ENCODE data around the gene NFAT5.
"Not testable (repeated sequence)": the region's sequence is repeated elsewhere in the genome, so short reads cannot be mapped to it uniquely, and the experiment has no call there.

The NFAT5 gene

DNA sequence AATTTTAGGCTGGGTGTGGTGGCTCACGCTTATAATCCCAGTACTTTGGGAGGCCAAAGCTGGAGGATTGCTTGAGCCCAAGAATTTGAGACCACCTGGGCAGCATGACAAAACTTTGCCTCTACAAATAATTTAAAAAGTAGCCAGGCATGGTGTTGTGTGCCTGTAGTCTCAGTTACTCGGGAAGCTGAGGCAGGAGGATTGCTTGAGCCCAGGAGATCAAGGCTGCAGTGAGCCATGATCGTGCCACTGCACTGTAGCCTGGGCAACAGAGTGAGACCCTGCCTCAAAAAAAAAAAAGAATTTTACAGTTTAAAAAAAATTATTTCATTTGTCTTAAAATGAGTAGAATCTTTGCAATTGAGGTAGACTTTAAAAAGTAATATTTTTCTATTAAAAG is 78.2 kb downstream of the NFAT5 start:
- DNase-seq: not testable (repeated sequence)

DNA sequence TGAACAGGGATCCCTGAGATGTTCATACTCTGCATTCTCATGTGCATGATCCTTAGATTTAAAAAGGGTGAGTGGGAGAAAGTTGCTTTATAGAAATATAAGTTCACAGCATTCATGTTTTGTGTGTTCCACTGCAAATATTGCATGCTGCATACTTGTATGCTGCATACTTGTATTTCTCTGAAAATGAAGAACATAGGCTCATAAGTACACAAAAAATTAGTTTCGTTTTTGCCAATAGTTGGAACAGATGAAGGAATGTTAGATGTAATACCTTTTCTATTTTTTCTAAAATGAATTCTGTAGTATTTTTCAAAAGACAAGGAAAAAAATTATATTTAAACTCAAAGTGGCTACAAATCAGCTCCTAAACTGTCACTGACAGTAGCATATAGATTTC is 79.0 kb downstream of the NFAT5 start:
- no peak for DNase-seq

DNA sequence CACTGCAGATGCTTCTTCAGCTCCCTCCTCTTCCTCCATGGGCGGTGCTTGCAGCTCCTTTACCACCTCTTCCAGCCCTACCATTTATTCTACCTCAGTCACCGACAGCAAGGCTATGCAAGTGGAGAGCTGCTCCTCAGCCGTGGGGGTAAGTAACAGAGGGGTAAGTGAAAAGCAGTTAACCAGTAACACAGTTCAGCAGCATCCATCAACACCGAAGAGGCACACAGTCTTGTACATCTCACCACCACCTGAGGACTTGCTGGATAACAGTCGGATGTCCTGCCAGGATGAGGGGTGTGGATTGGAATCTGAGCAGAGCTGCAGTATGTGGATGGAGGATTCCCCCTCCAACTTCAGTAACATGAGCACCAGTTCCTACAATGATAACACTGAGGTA is 81.3 kb downstream of the NFAT5 start:
- DNase-seq: no peak

DNA sequence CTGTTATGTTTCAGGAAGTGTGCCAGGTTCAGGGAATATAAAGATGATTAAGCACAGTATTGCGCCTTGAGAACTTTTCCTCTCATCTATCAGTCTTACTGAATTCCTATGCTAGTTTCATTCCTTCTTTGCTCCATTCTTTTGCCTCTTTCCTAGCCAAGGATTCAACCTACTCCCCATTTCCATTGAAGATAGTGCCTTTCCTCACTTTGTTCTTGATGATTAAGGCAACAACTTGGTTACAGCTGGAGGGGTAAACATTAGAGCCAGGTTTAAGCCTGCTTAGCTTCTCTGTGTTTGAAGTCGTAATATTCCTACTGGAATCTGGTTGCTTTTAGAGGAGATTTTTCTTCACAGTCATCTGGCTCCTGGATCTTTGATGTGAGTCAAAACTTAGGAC is 85.5 kb downstream of the NFAT5 start:
- no peak for DNase-seq

DNA sequence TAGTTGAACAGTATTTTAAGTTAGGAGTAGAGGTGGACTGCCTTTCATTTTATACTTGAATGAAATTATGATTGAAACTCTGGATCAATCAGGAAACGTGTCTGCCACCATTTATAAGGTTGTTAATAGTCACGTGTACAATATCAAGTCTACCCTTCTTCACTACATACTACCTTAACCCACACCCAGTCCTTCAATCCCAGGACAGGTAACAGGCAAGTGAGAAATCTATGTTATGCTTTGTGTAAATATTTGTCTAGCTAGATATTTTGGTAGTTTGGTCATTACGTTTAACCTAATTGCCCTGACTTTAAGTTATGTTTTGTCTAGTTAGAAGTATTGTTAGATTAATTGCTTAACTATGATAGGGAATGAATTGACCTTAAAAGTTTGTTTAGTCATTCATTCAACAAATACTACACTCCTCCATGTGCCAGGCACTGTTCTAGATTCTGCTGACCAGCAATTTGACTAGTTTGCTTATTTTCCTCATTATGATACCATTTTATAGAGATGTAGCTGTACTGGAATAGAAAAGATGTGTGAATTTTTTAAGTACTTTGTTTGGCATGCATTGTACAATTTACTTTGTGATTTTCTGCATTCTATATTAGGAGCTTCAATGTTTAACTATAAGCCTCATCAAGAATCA is 88.6 kb downstream of the NFAT5 start:
- no peak for DNase-seq

DNA sequence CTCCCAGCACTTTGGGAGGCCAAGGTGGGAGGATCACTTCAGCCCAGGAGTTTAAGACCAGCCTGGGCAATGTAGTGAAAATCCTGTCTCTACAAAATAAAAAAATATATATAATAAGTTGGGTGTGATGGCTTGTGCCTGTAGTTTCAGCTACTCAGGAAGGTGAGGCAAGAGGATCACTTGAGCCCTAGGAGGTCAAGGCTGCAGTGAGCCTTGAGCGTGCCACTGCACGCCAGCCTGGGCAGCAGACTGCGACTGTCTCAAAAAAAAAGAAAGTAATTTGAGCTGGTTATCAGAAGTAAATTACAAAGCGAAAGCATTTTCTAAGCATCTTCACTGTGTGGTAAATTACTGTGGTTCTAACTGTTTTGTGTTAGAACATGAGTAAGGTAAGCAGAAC is 94.4 kb downstream of the NFAT5 start:
- no peak for DNase-seq

DNA sequence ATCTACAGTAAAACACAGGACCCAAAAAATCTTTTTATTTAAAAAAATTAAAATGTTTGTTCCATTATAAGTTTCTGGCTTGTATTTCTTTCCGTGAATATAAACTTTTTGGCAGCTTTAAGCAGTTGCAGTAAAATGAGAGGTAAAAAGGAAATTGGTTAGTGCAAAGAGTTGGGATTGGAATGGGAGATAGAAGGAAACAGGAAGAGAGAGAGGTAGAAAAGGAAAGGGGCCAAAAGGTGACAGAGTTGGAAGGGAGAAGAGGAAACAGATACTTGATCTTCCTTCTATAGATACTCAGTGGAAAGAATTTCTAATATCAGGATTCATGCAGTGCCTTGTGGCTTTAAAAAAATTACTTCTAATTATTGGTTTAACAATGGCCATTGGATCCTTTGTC is 97.1 kb downstream of the NFAT5 start:
- no peak for DNase-seq

DNA sequence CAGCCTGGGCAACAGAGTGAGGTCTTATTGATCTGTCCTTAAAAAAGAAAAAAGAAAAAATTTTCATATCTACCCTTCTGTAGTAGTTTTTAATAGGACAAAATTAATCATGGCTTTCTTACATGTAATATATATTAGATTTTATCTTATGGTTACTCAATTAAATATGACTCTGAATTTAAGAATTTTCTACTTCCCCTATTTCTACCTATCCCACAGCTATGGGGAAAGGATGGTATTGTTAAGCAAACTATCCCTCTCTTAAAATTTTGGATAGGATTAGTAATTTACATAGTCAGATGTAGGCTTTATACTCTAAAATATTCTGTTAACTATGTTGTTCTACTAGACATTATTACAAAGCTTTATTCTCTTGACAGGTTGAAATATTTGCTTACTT is 98.1 kb downstream of the NFAT5 start:
- no peak for DNase-seq

DNA sequence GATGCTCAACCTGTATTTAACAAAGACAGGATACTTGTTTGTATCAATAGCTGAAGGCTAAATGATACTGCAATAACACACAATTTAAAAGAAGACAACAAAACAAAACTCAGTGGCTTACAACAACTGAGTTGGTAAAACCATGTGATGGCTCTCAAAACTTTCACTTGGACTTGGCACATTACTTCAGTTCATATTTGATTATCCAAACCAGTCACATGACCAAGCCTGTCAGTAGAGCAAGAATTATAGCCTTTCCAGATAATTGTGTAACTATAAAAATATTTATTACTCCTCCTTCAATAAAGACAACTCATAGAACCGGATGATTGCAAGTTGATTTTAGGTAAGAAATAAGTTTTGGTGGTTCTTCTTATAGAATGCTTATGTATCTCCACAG is 103.8 kb downstream of the NFAT5 start:
- no peak for DNase-seq

DNA sequence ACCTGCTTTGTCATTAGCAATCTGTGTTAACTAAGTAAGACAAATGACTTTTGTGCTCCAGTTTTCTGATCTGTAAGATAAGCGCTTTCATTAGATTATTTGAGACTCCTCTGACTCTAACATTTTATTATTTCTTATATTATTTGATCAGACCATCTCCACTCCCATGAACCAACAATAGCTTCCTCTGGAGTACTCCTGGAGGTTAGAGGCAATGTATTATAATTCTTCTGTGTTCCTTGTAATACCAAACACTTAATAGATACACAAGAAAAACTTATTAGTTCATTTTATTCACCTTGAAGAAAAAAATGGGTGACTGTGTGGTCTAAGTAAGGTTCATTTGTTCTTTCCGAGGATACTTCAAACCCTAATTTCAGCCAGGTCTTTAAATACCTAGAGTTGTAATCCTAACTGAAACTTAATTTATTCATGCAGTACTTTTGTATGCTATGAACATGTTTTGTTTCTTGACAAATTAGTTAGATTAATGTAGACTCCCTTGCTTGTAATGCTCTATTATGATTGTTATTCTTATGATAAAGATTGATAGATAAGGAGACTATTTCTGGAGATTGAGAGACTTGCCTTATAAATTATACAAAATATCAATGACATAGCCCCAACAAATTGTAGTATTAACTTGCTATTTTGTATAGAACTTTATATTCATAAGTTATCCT is 106.7 kb downstream of the NFAT5 start:
- no peak for DNase-seq

DNA sequence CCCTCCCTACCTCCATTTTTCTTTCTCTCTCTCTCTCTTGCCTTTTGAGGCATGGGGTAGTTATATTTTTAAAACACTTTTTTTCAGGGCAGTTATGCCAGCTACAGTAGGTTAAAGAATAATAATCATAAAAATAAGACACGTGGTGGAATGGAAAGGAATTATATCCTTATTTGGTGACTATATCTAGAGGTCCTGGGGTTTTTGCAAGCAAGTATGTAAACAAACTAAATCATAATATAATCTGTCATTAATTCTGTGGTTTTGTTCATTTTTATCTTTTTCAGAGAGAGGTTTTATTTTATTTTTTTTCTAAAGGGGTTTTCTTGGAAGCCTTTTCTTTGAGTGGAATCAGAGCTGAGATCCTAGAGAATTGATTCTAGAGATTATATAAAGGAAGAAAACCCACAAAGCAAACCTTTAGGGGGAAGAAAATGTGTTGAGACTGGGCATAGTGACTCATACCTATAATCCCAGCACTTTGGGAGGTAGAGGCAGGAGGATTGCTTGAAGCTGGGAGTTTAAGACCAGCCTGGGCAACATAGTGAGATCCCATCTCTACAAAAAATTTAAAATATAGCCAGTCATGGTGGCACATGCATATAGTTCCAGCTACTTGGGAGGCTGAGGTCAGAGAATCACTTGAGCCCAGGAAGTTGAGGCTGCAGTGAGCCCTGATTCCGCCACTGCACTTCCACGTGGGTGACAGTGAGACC is 107.4 kb downstream of the NFAT5 start:
- DNase-seq: no peak

DNA sequence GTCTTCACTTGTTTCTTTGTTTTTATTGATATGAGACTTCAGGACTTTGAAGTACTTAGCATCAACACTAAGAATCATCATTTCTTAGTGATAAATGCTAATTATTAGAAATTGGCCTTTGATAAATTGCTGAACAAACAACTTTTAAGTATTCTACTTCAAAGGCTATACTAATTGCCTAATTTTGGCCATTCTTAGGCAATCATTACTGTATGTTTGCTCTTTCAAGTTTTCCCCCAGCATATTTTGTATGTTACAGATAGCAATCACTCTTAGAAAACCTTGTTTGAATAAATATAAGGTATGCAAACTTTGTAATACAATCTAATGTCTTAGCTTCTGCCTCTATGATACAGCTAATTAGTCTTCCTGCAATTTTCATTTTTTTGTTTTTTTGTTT is 114.6 kb downstream of the NFAT5 start:
- no peak for DNase-seq

DNA sequence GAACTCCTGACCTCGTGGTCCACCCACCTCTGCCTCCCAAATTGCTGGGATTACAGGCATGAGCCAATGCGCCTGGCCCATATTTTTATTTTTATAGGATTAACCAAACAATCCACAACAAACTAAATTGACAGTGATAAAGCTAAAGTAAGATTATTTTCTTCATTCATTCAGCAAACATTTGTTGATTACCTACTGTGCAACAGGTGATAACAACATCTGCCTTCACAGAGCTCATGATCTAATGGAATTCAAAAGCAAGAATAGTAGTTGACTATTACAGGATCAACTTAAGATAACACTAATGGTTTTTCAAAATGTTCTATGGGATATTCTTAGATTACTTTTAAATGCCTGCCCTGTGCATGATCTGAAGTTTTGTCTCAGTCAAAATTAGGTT is 122.8 kb downstream of the NFAT5 start:
- DNase-seq: no peak

DNA sequence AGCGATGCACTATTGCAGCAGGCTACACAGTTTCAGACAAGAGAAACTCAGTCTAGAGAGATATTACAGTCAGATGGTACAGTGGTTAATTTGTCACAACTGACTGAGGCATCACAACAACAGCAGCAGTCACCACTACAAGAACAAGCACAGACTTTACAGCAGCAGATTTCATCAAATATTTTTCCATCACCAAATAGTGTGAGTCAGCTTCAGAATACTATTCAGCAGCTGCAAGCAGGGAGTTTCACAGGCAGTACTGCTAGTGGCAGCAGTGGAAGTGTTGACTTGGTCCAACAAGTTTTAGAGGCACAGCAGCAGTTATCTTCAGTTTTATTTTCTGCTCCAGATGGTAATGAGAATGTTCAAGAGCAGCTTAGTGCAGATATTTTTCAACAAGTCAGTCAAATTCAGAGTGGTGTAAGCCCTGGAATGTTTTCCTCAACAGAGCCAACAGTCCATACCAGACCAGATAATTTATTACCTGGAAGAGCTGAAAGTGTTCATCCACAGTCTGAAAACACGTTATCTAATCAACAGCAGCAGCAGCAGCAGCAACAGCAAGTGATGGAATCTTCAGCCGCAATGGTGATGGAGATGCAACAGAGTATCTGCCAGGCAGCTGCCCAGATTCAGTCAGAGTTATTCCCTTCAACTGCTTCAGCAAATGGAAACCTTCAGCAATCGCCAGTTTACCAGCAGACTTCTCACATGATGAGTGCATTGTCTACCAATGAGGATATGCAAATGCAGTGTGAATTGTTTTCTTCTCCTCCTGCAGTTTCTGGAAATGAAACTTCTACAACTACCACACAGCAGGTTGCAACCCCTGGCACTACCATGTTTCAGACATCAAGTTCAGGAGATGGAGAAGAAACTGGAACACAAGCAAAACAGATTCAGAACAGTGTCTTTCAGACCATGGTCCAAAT is 126.5 kb downstream of the NFAT5 start:
- no peak for DNase-seq

DNA sequence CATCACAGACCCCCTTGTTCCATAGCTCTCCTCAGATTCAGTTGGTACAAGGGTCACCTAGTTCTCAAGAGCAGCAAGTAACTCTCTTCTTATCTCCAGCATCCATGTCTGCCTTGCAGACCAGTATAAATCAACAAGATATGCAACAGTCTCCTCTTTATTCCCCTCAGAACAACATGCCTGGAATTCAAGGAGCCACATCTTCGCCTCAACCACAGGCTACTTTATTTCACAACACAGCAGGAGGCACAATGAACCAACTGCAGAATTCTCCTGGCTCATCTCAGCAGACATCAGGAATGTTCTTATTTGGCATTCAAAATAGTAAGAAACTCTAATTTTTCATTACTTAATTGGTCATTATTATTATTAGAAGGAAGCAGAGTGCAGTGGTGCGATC is 128.2 kb downstream of the NFAT5 start:
- no peak for DNase-seq

DNA sequence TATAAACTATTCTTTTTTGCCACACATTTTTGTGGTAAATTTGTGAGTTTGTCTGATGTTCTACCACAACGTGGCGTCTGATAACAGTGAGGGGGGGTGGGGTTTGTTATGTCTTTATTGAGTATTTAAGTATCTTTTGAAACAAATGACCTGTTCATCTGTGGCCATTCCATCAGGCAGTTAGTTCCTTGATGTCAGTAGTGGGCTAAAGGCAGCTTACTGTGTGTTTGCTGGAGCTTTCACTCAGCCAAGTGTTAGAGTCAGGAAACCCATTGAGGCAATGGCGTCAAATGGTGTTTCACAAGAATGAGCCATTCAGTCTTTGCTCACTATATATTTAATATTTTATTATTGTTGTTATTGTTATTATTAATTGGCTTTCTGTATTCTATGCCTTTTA is 132.6 kb downstream of the NFAT5 start:
- DNase-seq: no peak

DNA sequence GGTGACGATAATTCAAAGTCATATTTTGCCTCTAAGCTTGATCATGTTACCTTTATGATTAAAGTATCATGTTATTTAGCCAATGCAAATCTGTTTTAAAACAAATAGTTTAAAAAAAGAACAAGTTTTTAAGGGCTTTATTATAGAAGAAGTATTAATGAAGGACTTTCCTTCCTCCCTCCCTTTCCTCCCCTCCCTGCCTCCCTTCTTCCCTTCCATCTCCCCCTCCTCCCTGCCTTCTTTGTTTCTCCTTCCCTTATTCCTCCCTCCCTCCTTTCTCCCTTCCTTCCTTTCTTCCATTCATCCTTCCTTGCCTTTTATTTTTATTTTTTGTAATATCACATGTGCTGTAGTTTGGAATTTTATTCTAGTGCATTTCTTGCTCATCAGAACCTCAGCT is 134.1 kb downstream of the NFAT5 start:
- DNase-seq: no peak

DNA sequence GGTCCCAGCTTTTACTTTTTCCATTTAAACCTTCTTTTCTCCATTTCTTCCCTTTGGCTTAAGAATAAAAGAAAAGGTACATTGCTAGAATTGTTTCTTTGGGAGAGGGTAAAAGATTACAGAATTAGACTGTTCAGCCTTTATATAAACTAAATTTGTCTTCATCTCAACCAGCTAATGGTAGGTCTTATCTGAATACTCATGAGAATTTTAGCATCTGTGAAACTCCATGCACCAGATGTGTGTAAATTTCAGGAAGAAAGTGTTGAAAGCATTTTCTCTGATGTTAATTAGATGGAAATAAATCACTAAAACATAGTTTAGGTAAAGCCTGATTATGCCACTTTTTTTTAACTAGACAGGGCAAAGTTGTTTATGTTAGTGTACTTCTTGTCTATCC is 135.7 kb downstream of the NFAT5 start:
- no peak for DNase-seq

DNA sequence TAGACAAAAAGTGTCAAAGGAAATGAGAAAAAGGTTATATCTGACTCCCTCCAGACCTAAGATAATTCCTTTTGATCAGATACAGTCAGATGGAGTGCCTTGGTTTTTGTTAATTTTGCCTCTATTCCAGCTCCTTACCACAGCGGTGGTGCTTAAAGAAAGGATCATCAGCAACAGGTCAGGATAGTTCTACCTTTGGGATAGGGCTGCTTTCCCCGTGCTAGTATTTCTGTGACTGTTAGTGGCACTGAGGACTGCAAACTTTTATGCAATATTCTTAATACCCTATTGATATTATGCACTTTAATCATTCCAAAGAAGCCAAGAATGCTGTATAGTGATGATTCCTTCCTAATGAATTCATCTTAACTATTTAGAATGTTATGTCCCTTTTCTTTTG is 136.1 kb downstream of the NFAT5 start:
- no peak for DNase-seq

DNA sequence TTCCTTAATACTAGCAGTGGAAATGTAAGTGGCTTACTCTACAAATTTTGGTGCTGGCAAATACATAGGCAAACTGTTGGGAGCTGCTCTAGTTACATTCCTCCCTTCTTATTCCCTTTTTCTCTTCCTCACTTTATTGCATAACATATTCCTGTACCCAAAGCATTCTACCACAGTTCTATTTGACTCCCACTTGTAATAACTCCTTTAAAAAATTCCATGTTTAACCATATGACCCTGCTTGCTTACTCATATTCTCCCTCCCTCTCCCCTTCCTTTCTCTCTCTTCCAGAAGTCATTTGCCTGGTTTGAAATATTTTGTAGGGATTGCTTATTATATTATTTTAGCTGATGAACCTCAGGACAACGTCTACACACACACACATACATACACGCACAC is 137.9 kb downstream of the NFAT5 start:
- DNase-seq: no peak

DNA sequence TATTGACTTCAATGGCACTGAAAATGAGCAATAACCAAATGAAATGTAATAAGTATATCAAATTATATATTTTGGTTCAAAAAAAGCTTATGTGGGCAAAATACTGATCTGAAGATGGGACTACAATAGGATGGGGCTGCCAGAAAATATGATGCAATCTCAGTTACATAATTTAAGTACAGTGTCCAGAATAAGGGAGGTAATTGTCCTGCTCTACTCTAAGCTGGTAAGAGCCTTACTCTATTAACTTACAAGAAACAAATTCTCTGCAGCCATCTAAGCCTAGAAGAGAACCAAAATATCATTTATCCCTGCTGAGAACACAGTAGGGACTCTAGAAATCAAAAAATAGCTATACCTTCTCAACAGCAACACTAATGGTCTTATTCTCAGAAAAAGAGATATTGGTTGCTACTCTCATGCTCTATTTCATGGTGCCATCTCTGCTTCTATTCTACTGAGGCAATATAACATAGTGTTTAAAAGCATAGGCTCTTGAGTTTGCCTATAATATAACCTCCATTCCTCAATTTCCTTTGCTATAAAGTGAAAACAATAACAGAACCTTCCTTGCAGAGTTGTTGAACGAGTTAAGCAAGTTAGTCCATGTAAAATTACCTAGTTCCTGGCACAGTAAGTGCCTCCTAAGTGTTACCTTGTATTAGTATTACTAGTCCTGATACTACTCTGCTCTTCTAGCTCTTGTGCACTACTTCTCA is 140.6 kb downstream of the NFAT5 start:
- no peak for DNase-seq

DNA sequence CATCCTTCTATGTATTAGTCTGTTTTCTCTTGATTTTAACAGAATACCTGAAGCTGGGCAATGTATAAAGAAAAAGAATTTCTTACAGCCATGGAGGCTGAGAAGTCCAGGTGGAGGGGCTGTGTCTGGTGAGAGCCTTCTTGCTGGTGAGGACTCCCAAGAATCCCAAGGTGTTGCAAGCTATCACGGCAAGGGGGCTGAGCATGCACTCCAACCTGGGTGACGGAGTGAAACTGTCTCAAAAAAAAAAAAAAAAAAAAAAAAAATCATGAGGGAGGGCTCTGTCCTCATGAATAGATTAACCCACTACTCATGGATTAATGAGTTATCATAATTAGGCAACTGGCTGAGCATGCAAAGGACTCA is 141.2 kb downstream of the NFAT5 start:
- DNase-seq: no peak
